Activated CD8-positive, alpha-beta T cell treated with anti-CD3 and anti-CD28 coated beads for 36 hours (primary cell): ENCODE measurements around the gene ZIC5. TPM values are rescaled to one million over a fixed set of nuclear protein-coding genes. Genes with fewer than 3 reads are reported as not detected.

ENCODE experiments used
- ATAC-seq: fragments of 200-7000 bp; cut with Tn5 transposase; one replicate; pipeline ENCODE4 v1.10.0; 2021; ENCODE audit warnings: mild to moderate bottlenecking, moderate library complexity
- CTCF ChIA-PET: fragments of 350-600 bp; sonication (Branson Sonifier 250); formaldehyde crosslinking; loops from one replicate; lab custom pipeline; 2021; ENCODE audit warnings: antibody characterized with exemption; lab: Charles Lee
- POLR2A ChIA-PET: fragments of 350-600 bp; sonication (Branson Sonifier 250); formaldehyde crosslinking; loops from one replicate; lab custom pipeline; 2021; ENCODE audit warnings: antibody characterized with exemption; lab: Charles Lee
- DNase-seq: peaks from one replicate; pipeline ENCODE4 v3.0.0-alpha.2; 2020
- H3K27ac Mint-ChIP-seq: one replicate; pipeline ENCODE4 v1.8.0; 2021; ENCODE audit warnings: mild to moderate bottlenecking, mixed read lengths
- H3K27me3 Mint-ChIP-seq: one replicate; pipeline ENCODE4 v1.8.0; 2021; ENCODE audit warnings: mixed read lengths
- H3K36me3 Mint-ChIP-seq: one replicate; pipeline ENCODE4 v1.8.0; 2021; ENCODE audit warnings: low read depth, mixed read lengths
- H3K4me1 Mint-ChIP-seq: one replicate; pipeline ENCODE4 v1.8.0; 2021; ENCODE audit warnings: low read depth, mixed read lengths
- H3K4me3 Mint-ChIP-seq: one replicate; pipeline ENCODE4 v1.8.0; 2021; ENCODE audit warnings: mild to moderate bottlenecking, moderate library complexity, mixed read lengths
- H3K9me3 Mint-ChIP-seq: one replicate; pipeline ENCODE4 v1.8.0; 2021; ENCODE audit warnings: mixed read lengths
- CTCF ChIP-seq: fragments of 200-600 bp; IDR thresholded peaks from one replicate; pipeline ENCODE4 v1.8.0; 2022; ENCODE audit warnings: antibody characterized with exemption, mild to moderate bottlenecking
- intact Hi-C: fragments of 100-400 bp; cut with micrococcal nuclease; formaldehyde crosslinking; loops from one replicate; pipeline ENCODE4 v1.10.0; 2022
- total RNA-seq, 2 experiments: library from RNA; stranded (reverse); gene quantifications; one replicate each; pipeline ENCODE4 v1.2.3, GENCODE V29; 2021

ZIC5 gene
- total RNA-seq, 2 experiments from 2014 or later, result not detected

- Mint-ChIP-seq H3K4me1 (no peaks in the 10 kb centered on the region), H3K36me3 (no peaks in the 10 kb centered on the region), H3K27ac (no peak overlapping the region), H3K4me3 (no peak overlapping the region), H3K27me3 (peaks cover 20% of the 10 kb centered on the region), H3K9me3 (no peaks in the 10 kb centered on the region)
- no peak for DNase-seq
- CTCF ChIA-PET, result interaction anchor here (1.2 to 1.5 kb wide), 2 partner anchors 8 to 12 kb away, joined by 3 read pairs; no protein-coding TSS in a partner anchor
- no peak for TF ChIP-seq CTCF
- POLR2A ChIA-PET, result no interaction called here
- ATAC-seq, result no peak
- intact Hi-C loops, result no loop called here
Measured at GRCh38 chr13:99923877-99924582, 47.5 kb downstream of the ZIC5 start.

GRCh38 chr13:99922631-99923404, 48.7 kb downstream of the ZIC5 start:
- POLR2A ChIA-PET, result no interaction called here
- H3K4me3 Mint-ChIP-seq, result no peak overlapping the region
- ATAC-seq, result no peak
- no peak for DNase-seq
- peaks cover 19% of the 10 kb centered on the region for H3K27me3 Mint-ChIP-seq
- no peaks in the 10 kb centered on the region for H3K4me1 Mint-ChIP-seq
- H3K9me3 Mint-ChIP-seq, result no peaks in the 10 kb centered on the region
- CTCF ChIA-PET, result no interaction called here
- no peaks in the 10 kb centered on the region for H3K36me3 Mint-ChIP-seq
- TF ChIP-seq CTCF, result no peak
- intact Hi-C loops, result no loop called here
- no peak overlapping the region for H3K27ac Mint-ChIP-seq

- ATAC-seq (no peak), DNase-seq (no peak)
- H3K27me3 Mint-ChIP-seq, result peaks cover 23% of the 10 kb centered on the region
- ChIA-PET POLR2A (no interaction called here), CTCF (interaction anchor here (1.1 to 1.9 kb wide), 3 partner anchors 19 to 596 kb away, joined by 3 to 6 read pairs (median 3); no protein-coding TSS in a partner anchor)
- no peaks in the 10 kb centered on the region for H3K9me3 Mint-ChIP-seq
- no peak overlapping the region for H3K4me3 Mint-ChIP-seq
- H3K27ac Mint-ChIP-seq, result no peak overlapping the region
- no peak for TF ChIP-seq CTCF
- intact Hi-C loops, result loop anchor here (10.0 kb wide), 1 partner anchor 596 kb away; no protein-coding TSS in a partner anchor
- peaks cover 2% of the 10 kb centered on the region for H3K4me1 Mint-ChIP-seq
- H3K36me3 Mint-ChIP-seq, result no peaks in the 10 kb centered on the region
Measured at GRCh38 chr13:99919132-99919531, 52.4 kb downstream of the ZIC5 start.

GRCh38 chr13:99916366-99917103, 55.0 kb downstream of the ZIC5 start:
- DNase-seq (peak; percentile 16), ATAC-seq (peak; percentile 78)
- H3K9me3 Mint-ChIP-seq, result no peaks in the 10 kb centered on the region
- H3K4me1 Mint-ChIP-seq, result peaks cover 12% of the 10 kb centered on the region
- POLR2A ChIA-PET, result no interaction called here
- peak; percentile 94 for TF ChIP-seq CTCF
- no peaks in the 10 kb centered on the region for H3K36me3 Mint-ChIP-seq
- H3K4me3 Mint-ChIP-seq, result no peak overlapping the region
- peaks cover 18% of the 10 kb centered on the region for H3K27me3 Mint-ChIP-seq
- CTCF ChIA-PET, result interaction anchor here (0.7 to 5.6 kb wide), 24 partner anchors 8 to 601 kb away, joined by 3 to 59 read pairs (median 3); no protein-coding TSS in a partner anchor
- intact Hi-C loops, result loop anchor here (2.0 to 10.0 kb wide), 2 partner anchors 318 to 598 kb away; no protein-coding TSS in a partner anchor
- H3K27ac Mint-ChIP-seq, result no peak overlapping the region
